B cell (primary cell): ENCODE measurements around the gene RNASE4. TPM values are rescaled to one million over a fixed set of nuclear protein-coding genes. Genes with fewer than 3 reads are reported as not detected.
"Not testable (repeated sequence)": the region's sequence is repeated elsewhere in the genome, so short reads cannot be mapped to it uniquely, and the experiment has no call there.

ENCODE experiments used
- ATAC-seq: fragments of 200-7000 bp; cut with Tn5 transposase; one replicate; pipeline ENCODE4 v1.10.0; 2021; ENCODE audit warnings: low read depth, mild to moderate bottlenecking, moderate number of reproducible peaks, moderate library complexity
- CTCF ChIA-PET: fragments of 350-600 bp; sonication (Branson Sonifier 250); formaldehyde crosslinking; loops from one replicate; lab custom pipeline; 2021; ENCODE audit warnings: antibody characterized with exemption, inconsistent platforms; lab: Charles Lee
- POLR2A ChIA-PET: fragments of 350-600 bp; sonication (Branson Sonifier 250); formaldehyde crosslinking; loops from one replicate; lab custom pipeline; 2021; ENCODE audit warnings: antibody characterized with exemption; lab: Charles Lee
- DNase-seq: peaks from one replicate; pipeline ENCODE4 v3.0.0; 2013
- H2AFZ ChIP-seq: 2 replicates; pipeline ENCODE4 v1.6.1; 2012; ENCODE audit warnings: mild to moderate bottlenecking, low read depth, low read length; ENCODE audit not compliant: insufficient read depth, poor library complexity, severe bottlenecking
- H3K27ac ChIP-seq, 2 donors: 1 replicate in 1 of 2; 2 replicates in 1 of 2; pipeline ENCODE4 v1.5.1; 2012 to 2013; ENCODE audit warnings: low read length in 2 of 2, mild to moderate bottlenecking in 2 of 2, moderate library complexity in 1 of 2
- H3K27me3 ChIP-seq, 4 experiments: fragments of 200-600 bp in 1 of 4; sonication (generic) in 1 of 4; replicated peaks in 1 of 4; 1 replicate in 2 of 4; 2 replicates in 2 of 4; pipeline versions ENCODE4 v1.6.1 to v1.7.0; 2013 to 2016; ENCODE audit warnings: low read length in 3 of 4, mild to moderate bottlenecking in 2 of 4, mixed read lengths in 1 of 4, moderate library complexity in 1 of 4; ENCODE audit not compliant: insufficient read depth in 4 of 4, control insufficient read depth in 3 of 4; ENCODE audit errors: control extremely low read depth in 1 of 4
- H3K36me3 ChIP-seq, 2 experiments: replicated peaks in 1 of 2; 1 replicate in 1 of 2; 2 replicates in 1 of 2; pipeline versions ENCODE4 v1.6.1 to v1.7.1; 2013; ENCODE audit warnings: low read length in 1 of 2; ENCODE audit not compliant: insufficient read depth in 2 of 2, control insufficient read depth in 1 of 2; ENCODE audit errors: control extremely low read depth in 1 of 2, extremely low read depth in 1 of 2
- H3K4me1 ChIP-seq, 2 donors: fragments of 200-600 bp in 1 of 2; sonication (generic) in 1 of 2; 1 replicate in 1 of 2; 2 replicates in 1 of 2; pipeline versions ENCODE4 v1.5.1 to v1.6.1; 2013 to 2017; ENCODE audit warnings: low read length in 2 of 2; ENCODE audit not compliant: control insufficient read depth in 2 of 2, insufficient read depth in 2 of 2
- H3K4me2 ChIP-seq: replicated peaks from 2 replicates; pipeline ENCODE3; 2012; ENCODE audit warnings: mild to moderate bottlenecking, low read depth, low read length; ENCODE audit not compliant: poor library complexity, severe bottlenecking
- H3K4me3 ChIP-seq, 5 experiments: fragments of 200-600 bp in 1 of 5; sonication (generic) in 1 of 5; 1 replicate in 3 of 5; 2 replicates in 2 of 5; pipeline versions ENCODE4 v1.5.1 to v1.7.0; 2011 to 2016; ENCODE audit warnings: low read length in 4 of 5, mild to moderate bottlenecking in 4 of 5, low read depth in 2 of 5, control low read depth in 1 of 5, moderate library complexity in 1 of 5; ENCODE audit not compliant: insufficient read depth in 1 of 5; ENCODE audit errors: control extremely low read depth in 1 of 5, extremely low read depth in 1 of 5
- H3K79me2 ChIP-seq: fragments of 200-600 bp; sonication (generic); one replicate; pipeline ENCODE4 v1.6.0; 2016; ENCODE audit warnings: low read length; ENCODE audit not compliant: control insufficient read depth, insufficient read depth
- H3K9ac ChIP-seq: fragments of 200-600 bp; sonication (generic); 2 replicates; pipeline ENCODE4 v1.6.1; 2017; ENCODE audit warnings: mild to moderate bottlenecking, low read length, moderate library complexity
- H3K9me3 ChIP-seq, 3 donors: one replicate each; pipeline versions ENCODE4 v1.6.1 to v1.7.1; 2013; ENCODE audit warnings: low read length in 2 of 3; ENCODE audit not compliant: control insufficient read depth in 2 of 3, insufficient read depth in 1 of 3; ENCODE audit errors: control extremely low read depth in 1 of 3
- H4K20me1 ChIP-seq: 2 replicates; pipeline ENCODE4 v1.6.0; 2012; ENCODE audit warnings: mild to moderate bottlenecking, low read length; ENCODE audit not compliant: insufficient read depth, control insufficient read depth, poor library complexity, severe bottlenecking
- H3K27ac Mint-ChIP-seq: one replicate; pipeline ENCODE4 v1.8.0; 2021; ENCODE audit warnings: mixed read lengths
- H3K27me3 Mint-ChIP-seq: one replicate; pipeline ENCODE4 v1.8.0; 2021; ENCODE audit warnings: mixed read lengths
- H3K4me1 Mint-ChIP-seq: one replicate; pipeline ENCODE4 v1.8.0; 2021; ENCODE audit warnings: mixed read lengths
- H3K4me3 Mint-ChIP-seq: one replicate; pipeline ENCODE4 v1.8.0; 2021; ENCODE audit warnings: mixed read lengths
- H3K9me3 Mint-ChIP-seq: one replicate; pipeline ENCODE4 v1.8.0; 2022; ENCODE audit warnings: mixed read lengths; ENCODE audit not compliant: insufficient read depth
- CTCF ChIP-seq: fragments of 200-600 bp; IDR thresholded peaks from one replicate; pipeline ENCODE4 v1.8.0; 2022; ENCODE audit warnings: antibody characterized with exemption, mild to moderate bottlenecking
- EZH2 ChIP-seq: IDR thresholded peaks from 2 replicates; pipeline ENCODE4 v1.6.1; 2012; ENCODE audit warnings: borderline replicate concordance, low read depth, mild to moderate bottlenecking, moderate library complexity, low read length; ENCODE audit not compliant: insufficient read depth, poor library complexity, severe bottlenecking
- WGBS: methylation state at CpG from one replicate; pipeline ENCODE4 v1.1.5; 2013; ENCODE audit warnings: missing lambda C conversion rate; ENCODE audit not compliant: insufficient coverage; 5-methylcytosine and 5-hydroxymethylcytosine counted together
- intact Hi-C: fragments of 100-400 bp; cut with micrococcal nuclease; formaldehyde crosslinking; loops from one replicate; pipeline ENCODE4 v1.10.0; 2022
- polyA plus RNA-seq: library from polyadenylated mRNA; depleted of rRNA; stranded (reverse); fragments of >200 nt; gene quantifications from 2 replicates; pipeline ENCODE4 v1.2.3, GENCODE V29; 2012
- total RNA-seq, 2 donors: library from RNA; stranded (reverse); fragments of 120-200 nt in 1 of 2; gene quantifications; 1 replicate in 1 of 2; 2 replicates in 1 of 2; pipeline versions ENCODE4 v1.2.3 to v1.2.4, GENCODE V29; 2013 to 2022

Gene RNASE4
- total and polyA plus RNA-seq, 2 donors (not counting 1 experiment from before 2014, with no cell fraction given) = 1.8 TPM

- ATAC-seq = no peak
- POLR2A ChIA-PET = no interaction called here
- intact Hi-C loops = no loop called here
- Histone ChIP-seq H2AFZ (no peak overlapping the region), H4K20me1 (no peaks in the 10 kb centered on the region), H3K9ac (no peak overlapping the region), H3K4me1 (no peaks in the 10 kb centered on the region), H3K4me3 (no peak overlapping the region), H3K36me3 (no peaks in the 10 kb centered on the region), H3K27ac (no peak overlapping the region), H3K27me3 (peaks cover 0 to 19% (median 5%) of the 10 kb centered on the region in 4 experiments), H3K79me2 (no peaks in the 10 kb centered on the region), H3K9me3 (no peaks in the 10 kb centered on the region), H3K4me2 (no peak overlapping the region)
- no peak for DNase-seq
- no peak overlapping the region for H3K4me3 Mint-ChIP-seq
- CTCF ChIA-PET = interaction anchor here (1.1 kb wide), 1 partner anchor 215 kb away, joined by 3 read pairs; no protein-coding TSS in a partner anchor
- no peak overlapping the region for H3K27ac Mint-ChIP-seq
- TF ChIP-seq EZH2 (no peak), CTCF (no peak)
- peaks cover 52% of the 10 kb centered on the region for H3K27me3 Mint-ChIP-seq
- 100% methylated on average over 2 of the region's 7 CpGs for WGBS
- H3K4me1 Mint-ChIP-seq = no peaks in the 10 kb centered on the region
- H3K9me3 Mint-ChIP-seq = no peaks in the 10 kb centered on the region
Observed at GRCh38 chr14:20642182-20642581, 42.2 kb upstream of the RNASE4 start.

GRCh38 chr14:20642755-20643154 lies 41.6 kb upstream of the RNASE4 start:
- H3K9me3 ChIP-seq, H3K36me3 ChIP-seq, H3K4me3 Mint-ChIP-seq, H3K4me1 Mint-ChIP-seq, H3K27ac Mint-ChIP-seq, ATAC-seq, intact Hi-C loops, H4K20me1 ChIP-seq, H3K4me3 ChIP-seq, H3K79me2 ChIP-seq, H3K27ac ChIP-seq, POLR2A ChIA-PET, H3K4me1 ChIP-seq, H3K9ac ChIP-seq, H3K4me2 ChIP-seq, DNase-seq, H2AFZ ChIP-seq, H3K9me3 Mint-ChIP-seq: not testable (repeated sequence)
- CTCF ChIA-PET = interaction anchor here (1.1 kb wide), 1 partner anchor 215 kb away, joined by 3 read pairs; no protein-coding TSS in a partner anchor
- peaks cover 0 to 19% (median 5%) of the 10 kb centered on the region in 4 experiments for H3K27me3 ChIP-seq
- whole genome bisulfite sequencing = no CpG with 5 or more reads among the region's 3 CpGs
- H3K27me3 Mint-ChIP-seq = peaks cover 54% of the 10 kb centered on the region
